ENCODE results near the gene TMEM145.
A peak's percentile ranks its signal among the peaks of the same experiment; 100 is the strongest.

DNA sequence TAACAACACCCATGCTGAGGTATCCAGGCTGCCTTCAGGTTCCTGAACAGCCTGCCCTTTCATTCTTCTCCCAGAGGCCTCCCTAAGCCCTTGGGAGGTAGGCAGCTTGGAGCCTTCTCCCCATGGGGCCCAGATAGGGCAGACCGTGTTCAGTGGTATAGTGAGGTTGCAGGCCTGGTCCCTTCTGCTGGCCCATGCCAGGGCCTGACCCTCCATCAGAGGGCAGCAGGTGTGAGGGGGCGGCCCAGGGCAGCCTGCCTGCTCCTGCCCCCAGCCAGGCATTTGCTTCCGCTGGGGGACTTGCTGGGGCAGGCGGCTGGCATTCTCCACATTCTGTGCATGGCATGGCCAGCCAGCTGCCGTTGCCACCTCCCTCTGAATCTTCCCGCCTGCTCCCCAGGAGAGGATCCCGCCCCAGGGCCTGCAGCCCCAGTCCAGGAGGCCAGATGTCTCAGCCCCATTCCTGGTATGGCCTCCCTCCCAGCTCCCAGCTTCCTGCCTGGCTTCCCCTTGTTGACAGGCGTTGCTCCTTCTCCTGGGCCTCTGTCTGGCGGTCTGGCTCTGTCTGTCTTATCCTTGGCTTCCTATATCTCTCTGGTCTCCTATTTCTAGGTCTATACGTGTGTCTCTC lies 35.2 kb upstream of the TMEM145 start:
- TF ChIP-seq, protein P1, sequence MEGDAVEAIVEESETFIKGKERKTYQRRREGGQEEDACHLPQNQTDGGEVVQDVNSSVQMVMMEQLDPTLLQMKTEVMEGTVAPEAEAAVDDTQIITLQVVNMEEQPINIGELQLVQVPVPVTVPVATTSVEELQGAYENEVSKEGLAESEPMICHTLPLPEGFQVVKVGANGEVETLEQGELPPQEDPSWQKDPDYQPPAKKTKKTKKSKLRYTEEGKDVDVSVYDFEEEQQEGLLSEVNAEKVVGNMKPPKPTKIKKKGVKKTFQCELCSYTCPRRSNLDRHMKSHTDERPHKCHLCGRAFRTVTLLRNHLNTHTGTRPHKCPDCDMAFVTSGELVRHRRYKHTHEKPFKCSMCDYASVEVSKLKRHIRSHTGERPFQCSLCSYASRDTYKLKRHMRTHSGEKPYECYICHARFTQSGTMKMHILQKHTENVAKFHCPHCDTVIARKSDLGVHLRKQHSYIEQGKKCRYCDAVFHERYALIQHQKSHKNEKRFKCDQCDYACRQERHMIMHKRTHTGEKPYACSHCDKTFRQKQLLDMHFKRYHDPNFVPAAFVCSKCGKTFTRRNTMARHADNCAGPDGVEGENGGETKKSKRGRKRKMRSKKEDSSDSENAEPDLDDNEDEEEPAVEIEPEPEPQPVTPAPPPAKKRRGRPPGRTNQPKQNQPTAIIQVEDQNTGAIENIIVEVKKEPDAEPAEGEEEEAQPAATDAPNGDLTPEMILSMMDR (optimal IDR thresholded peaks at IDR 0.05 in 1 of 3, IDR thresholded peaks at IDR 0.05 in 1 of 3, conservative IDR thresholded peaks at IDR 0.05 in 1 of 3; ENCODE audit: extremely low read depth in 1 of 3, insufficient read depth in 2 of 3, low read length in 3 of 3) = peak in 1 of 3 experiments; percentile 28
- no peak for TF ChIP-seq EZH2 (IDR thresholded peaks at IDR 0.05; ENCODE audit: low read length)

Measured in keratinocyte (primary cell).